Superior temporal gyrus (tissue), 1 donor: ENCODE results near the gene ZFHX3.

Experiments
- DNase-seq: peaks from one replicate; pipeline ENCODE4 v3.0.0-alpha.2; 2016; ENCODE audit errors: extremely low spot score

ZFHX3 gene

DNA sequence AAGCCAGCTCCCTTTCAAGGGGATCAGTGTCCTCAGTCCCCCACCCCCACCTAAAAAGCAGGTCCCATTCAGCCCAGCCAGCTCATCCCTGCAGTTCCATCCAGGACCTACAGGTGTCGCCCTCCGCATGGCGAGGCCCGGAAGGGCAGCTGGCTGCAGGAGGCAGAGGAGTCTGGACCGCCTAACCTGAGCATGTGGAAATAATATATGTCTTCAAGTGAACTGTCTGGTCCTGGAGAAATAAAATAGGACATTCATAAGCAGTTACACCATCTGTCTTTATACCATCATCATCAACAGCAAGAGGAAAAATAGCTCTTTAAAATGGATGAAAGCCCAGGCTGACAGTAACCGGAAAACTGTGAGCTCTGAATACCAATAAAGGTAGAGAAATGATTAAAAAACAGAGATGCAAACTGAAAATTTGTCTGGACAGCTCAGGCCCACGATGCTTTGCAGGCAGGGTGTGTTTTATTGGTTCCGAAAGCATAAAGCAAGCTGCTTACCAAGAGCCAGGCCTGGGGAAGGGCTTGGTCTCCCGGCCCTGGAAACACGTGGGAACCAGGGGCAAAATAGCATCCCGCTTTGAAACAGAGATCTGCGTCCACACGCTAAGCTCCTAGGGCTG lies 215.2 kb downstream of the ZFHX3 start:
- peak; percentile 88 for DNase-seq

DNA sequence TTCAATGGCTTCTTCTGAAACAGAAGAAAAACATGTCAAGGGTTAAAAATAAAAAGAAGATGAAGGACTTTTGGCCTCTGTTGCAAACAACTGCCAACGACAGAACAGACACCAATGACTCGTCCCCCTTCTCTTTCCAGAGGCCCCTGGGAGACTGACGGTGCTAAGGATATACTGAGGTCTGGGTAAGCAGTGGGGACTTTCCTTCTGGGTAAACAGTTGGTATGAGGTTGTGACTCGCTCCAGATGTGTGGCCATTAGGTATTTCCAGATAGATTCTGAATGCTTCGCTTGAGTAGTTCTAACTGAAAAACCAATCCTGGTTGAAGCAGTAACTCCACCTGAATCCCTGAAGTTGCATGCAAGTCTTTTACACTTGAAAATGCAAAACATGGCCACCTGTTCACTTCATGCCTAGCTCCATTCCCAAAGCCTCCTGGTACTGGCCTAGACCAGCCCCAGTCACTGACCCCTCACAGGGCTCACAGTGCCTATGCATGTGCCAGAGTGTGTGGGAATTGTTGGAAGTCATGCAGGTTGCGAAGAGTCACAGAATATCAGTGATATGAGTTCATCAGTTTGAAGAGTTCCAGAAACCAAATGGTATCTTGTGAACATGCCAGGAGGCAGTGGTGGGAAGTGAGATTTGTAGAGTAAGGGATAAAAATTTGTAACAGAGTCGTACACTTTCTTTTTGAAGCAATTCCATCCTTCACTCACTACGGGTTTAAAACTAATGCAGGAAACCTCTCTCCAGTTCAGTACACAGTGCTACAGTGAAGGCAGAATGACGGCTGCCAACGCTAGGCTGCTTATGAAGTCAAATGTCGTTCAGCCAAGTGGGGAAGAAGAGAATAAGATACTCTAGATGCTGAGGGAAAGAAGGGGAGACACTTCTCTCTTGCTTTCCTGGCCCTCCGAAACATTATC lies 217.8 kb downstream of the ZFHX3 start:
- no peak for DNase-seq

DNA sequence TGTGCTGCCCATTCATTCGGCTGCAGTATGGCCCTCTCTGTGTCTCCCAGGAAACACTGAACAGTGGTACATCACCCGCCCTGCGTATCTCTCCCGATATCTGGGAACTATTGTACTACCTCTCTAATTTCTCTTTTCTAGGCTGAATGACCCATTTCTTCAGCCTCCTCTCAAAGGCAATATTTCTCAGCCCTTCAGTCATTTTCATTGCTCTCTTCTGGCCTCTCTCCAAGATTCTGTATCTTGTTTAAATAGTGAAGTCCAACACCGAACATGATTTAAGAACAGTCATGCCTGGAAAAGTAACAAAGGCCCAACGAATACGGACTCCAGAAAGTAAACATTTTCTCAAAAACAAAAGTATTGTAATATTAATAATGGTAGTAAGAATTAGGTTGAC lies 220.1 kb downstream of the ZFHX3 start:
- DNase-seq: no peak

DNA sequence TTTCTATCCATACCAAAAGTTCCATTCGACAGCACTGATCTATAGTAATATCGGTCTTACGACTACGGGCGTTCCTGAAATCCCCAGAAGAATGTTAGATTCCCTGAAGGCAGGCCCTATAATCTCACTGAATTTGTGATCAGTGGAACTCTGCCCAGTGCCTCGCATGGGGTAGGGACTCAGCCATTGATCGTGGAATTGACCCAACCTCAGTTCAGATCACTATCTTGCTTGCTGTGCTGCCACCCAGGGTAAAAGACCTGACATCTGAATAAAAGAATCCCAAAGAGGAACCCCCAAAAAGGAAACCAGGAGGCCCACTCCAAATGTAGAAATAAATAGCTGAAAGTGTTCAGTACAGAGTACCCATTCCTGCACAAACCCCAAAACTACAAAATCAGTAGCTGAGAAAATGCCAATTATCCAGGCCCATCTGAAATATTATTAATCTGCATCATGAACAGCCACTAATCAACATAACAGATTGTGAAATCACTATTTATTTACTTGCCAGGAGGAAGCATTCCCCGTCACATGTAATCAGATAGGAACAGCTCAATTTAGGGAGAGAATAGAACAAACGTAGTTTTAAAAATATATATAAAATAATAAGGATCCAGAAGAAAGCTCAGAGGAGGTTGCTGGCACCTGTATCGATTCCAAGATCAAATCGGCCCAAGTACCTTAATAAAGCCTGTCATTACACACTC lies 221.9 kb downstream of the ZFHX3 start:
- no peak for DNase-seq

DNA sequence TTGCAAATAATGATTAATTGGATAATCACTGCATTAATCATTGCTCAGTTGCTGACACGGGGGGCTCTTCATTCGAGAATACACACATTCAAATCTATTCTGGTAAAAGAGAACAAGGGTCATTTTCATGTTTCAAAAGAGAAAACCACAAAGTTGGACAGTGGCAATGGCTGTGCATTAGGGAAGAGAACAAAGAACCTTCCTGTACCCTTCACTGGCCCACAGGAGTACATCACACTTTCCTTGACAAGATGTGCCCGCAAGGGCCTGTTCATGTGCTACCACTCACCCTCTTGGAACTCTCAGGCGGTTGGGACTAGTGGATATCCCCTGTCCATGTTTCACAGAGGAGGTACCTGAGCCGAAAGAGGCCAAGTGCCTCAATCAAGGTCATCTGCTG lies 223.2 kb downstream of the ZFHX3 start:
- DNase-seq: no peak

DNA sequence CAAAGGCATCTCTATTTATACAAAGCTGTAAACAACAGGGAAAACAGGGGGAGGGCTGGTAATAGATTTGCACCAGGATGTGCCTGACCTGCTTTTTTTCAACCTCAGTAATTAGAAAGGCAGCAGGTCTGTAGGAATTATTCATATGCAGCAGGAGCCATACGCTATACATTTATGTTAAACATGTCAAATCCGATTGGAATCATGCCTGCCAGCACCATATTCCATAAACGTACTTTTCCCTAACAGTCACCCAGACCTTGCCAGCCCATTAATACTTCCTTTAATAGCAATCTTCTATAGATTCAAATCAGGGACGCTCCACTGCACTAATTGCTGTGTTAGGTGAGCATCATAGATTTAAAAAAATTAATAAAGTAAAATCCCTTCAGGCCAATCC lies 223.9 kb downstream of the ZFHX3 start:
- DNase-seq: no peak

DNA sequence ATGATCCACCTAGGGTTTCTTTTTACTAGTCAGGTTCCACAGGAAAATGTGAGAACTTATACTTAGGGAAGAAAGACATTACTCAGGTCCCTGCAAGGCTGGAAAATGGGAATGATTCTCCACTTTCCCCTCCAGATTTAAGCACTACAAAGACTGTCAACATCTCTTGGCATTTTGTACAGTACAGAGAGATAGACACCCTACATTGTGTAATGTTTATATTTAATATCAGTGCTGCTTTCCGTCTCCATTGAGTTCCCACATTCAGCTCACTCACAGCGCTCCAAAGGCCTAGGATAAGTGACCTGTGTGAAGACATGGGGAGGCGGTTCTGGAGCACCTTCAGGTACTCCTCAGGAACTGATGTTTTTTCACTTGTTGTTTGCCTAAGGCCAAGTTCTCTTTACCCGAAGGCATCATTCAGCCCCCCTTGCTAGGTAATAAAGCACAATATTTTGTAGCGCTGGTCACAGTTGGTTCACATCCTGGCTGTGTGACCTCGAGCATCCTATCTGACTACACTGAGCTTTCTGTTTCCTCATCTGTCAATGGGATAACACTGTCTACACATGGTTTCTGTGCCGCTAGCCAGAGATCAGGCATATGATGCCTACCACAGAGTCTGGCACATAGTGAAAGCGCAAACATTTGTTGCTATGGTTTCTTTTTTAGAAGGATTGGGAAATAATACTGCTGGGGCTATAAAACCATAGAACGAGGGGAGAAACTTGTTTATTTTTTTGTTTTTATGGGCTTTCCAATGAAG lies 226.6 kb downstream of the ZFHX3 start:
- DNase-seq: no peak

DNA sequence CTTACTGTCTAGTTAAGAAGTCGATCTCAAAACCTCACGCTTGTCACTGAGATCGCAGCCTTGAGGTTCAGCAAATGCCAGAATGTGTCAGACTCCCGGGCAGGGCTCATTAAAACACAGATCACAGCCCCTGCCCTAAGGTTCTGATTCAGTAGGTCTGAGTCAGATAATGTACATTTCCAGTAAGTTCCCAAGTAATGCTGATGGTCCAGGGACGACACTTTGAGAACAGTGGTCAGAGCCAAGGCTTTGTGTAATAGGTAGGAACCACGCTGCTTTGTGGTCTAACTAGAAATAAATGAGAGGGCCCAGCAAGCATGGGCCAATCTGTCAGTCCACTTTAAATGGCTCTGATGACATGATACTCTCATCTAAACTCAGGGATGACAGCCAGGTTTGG lies 228.6 kb downstream of the ZFHX3 start:
- DNase-seq: no peak

DNA sequence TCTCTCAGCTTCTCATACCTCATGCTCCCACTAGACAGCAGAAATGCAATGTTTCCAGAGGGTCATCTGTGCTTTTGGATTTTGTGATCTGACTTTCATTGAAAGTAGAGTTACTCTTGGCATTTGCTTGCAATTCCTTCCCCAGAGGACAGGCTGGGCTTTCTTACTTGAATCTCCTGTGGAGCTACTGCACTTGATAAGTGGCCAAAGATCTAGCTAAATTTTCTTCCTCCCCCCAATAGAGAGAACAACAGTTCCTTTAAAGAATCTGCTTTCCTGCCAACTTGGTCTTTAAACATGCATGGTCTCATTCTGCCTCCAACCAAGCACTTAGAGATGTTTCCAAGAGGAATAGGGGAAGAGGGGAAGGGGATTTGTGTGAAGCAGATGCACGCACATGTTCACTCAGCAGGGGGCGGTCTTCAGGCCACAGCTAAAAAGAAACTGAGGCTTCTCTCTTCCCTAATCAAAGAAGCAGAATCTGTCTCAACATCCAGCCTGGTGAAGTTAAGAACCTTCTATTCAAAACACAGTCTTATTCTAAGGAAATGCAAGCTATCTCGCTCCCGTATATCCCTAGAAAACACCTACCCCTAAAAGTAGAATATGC lies 229.6 kb downstream of the ZFHX3 start:
- DNase-seq: no peak

DNA sequence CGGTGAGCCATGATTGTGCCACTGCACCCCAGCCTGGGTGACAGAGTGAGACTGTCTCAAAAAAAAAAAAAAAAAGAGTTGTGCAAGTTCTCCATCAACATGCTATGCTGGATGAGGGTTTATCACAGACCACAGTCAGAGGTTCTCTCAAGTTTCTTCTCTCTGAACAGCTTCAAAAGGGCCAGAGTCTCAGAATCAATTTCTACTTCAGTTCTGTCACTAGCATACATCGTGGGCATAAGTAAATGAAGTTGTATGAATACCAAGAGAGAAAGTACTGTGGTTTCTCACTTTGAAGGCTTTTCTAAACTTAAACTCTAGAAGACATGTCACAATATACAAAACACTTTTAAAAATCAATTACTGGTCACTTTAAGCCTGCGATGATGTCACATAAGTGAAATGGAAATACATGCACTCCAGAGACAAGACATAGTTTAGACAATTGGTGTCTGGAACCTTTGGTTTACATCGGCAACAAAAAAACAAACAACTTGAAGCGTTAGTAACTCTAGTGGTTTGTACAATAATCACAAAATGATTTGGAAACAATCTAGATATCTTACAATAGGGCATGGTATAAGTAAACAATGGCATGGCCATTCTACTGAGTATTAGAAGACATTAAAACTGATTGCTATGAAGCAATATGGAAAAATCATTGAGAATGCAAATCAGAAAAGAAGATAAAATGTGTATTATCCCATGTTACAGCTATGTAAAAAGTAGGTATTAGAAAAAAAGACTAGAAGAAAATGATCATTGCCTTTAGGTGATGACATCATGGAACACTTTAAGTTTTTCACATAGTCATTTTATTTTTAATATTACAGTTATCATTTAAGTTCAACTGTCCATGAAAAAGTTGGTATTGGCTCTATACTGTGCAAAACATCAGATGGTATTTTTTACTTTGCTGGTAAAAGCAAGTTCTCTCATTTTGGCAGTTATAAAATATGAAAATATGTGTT lies 232.3 kb downstream of the ZFHX3 start:
- DNase-seq: no peak

GRCh38 chr16:72814226-72814625 lies 233.7 kb downstream of the ZFHX3 start:
- DNase-seq: no peak

- no peak for DNase-seq
These were observed 235.3 kb downstream of the ZFHX3 start for GRCh38 chr16:72812672-72813071.

DNA sequence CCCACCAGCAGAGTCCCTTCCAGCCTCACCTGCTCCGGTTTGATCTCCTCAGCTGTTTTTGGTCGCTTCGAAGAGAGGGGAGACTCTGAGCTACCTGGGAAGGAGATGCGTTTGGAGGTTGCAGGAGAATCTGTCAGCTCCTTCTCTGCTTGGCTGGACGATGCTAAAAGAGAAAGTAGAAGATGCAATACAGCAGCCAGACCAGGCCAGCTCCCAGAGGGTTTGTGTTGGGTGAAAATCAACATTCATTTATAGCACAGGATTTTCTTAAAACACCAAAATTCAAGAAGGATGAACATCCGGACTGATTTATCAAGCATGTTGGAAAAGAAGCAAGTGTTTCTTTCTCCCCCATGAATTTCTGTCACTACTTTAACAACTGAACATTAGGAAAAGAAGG lies 236.1 kb downstream of the ZFHX3 start:
- DNase-seq: no peak

- DNase-seq: no peak
These were observed 236.7 kb downstream of the ZFHX3 start for GRCh38 chr16:72811188-72811720.

GRCh38 chr16:72810480-72810879 lies 237.4 kb downstream of the ZFHX3 start:
- DNase-seq: no peak

DNA sequence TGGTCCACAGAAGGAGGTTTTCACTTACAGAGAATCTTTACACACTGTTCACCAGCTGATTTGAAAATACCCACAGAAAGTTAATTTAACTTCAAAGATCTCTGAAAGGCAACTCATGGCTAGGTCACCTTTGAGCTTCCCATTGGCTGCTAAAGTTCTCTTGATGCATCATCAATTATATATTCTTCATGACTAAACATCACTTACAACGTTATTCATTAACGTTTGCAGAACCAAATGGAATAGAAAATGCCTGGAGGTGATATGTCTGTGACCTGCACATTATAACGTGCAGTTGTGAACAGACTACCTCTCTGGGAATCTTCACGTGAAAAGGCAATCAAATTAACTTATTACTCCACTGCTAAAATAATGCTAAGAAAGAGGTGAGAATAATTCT lies 238.5 kb downstream of the ZFHX3 start:
- no peak for DNase-seq

GRCh38 chr16:72808754-72809153 lies 239.2 kb downstream of the ZFHX3 start:
- DNase-seq: no peak

- DNase-seq: no peak
These were observed 240.7 kb downstream of the ZFHX3 start for GRCh38 chr16:72807245-72807644.

- no peak for DNase-seq
These were observed 242.4 kb downstream of the ZFHX3 start for GRCh38 chr16:72805486-72805885.
